Left kidney (tissue), 2 donors: ENCODE data around the gene SULF2. TPM values are rescaled to one million over a fixed set of nuclear protein-coding genes. Genes with fewer than 3 reads are reported as not detected.
"Not testable (repeated sequence)": the region's sequence is repeated elsewhere in the genome, so short reads cannot be mapped to it uniquely, and the experiment has no call there.

ENCODE experiments used
- DNase-seq: peaks from one replicate; pipeline ENCODE4 v3.0.0-alpha.2; 2013
- polyA plus RNA-seq: library from polyadenylated mRNA; unstranded; fragments of 120-200 nt; gene quantifications from one replicate; pipeline ENCODE4 v1.2.1, GENCODE V29; 2013; ENCODE audit not compliant: insufficient read length

The SULF2 gene
- polyA plus RNA-seq, 1 donor = 71.7 TPM

GRCh38 chr20:47809161-47809960 lies 24.1 kb upstream of the SULF2 start:
- no peak for DNase-seq

GRCh38 chr20:47805951-47806350 lies 20.7 kb upstream of the SULF2 start:
- DNase-seq = no peak

- not testable (repeated sequence) for DNase-seq
These were observed 19.7 kb upstream of the SULF2 start for GRCh38 chr20:47804972-47805371.

- DNase-seq = not testable (repeated sequence)
These were observed 19.0 kb upstream of the SULF2 start for GRCh38 chr20:47804224-47804825.

GRCh38 chr20:47802975-47803374 lies 17.7 kb upstream of the SULF2 start:
- DNase-seq = no peak

- DNase-seq = no peak
These were observed 17.1 kb upstream of the SULF2 start for GRCh38 chr20:47802226-47802920.

GRCh38 chr20:47801759-47802158 lies 16.5 kb upstream of the SULF2 start:
- DNase-seq = no peak

- no peak for DNase-seq
These were observed 15.8 kb upstream of the SULF2 start for GRCh38 chr20:47801079-47801478.

- DNase-seq = no peak
These were observed 15.3 kb upstream of the SULF2 start for GRCh38 chr20:47800623-47801022.

- no peak for DNase-seq
These were observed 13.9 kb upstream of the SULF2 start for GRCh38 chr20:47799116-47799715.

GRCh38 chr20:47796971-47797370 lies 11.7 kb upstream of the SULF2 start:
- no peak for DNase-seq

GRCh38 chr20:47795214-47795907 lies 10.1 kb upstream of the SULF2 start:
- no peak for DNase-seq

- DNase-seq = not testable (repeated sequence)
These were observed 9.0 kb upstream of the SULF2 start for GRCh38 chr20:47794264-47794663.

- DNase-seq = no peak
These were observed 6.8 kb upstream of the SULF2 start for GRCh38 chr20:47792021-47792618.

GRCh38 chr20:47791084-47791599 lies 5.9 kb upstream of the SULF2 start:
- DNase-seq = no peak

- DNase-seq = no peak
These were observed 5.3 kb upstream of the SULF2 start for GRCh38 chr20:47790580-47790965.

GRCh38 chr20:47789764-47790579 lies 4.7 kb upstream of the SULF2 start:
- no peak for DNase-seq

GRCh38 chr20:47789081-47789763 lies 3.9 kb upstream of the SULF2 start:
- no peak for DNase-seq

- no peak for DNase-seq
These were observed 3.4 kb upstream of the SULF2 start for GRCh38 chr20:47788741-47789080.

GRCh38 chr20:47786765-47787107 lies 1.5 kb upstream of the SULF2 start:
- DNase-seq = no peak
